Measurements from ENCODE around the gene OAF.
A peak's percentile ranks its signal among the peaks of the same experiment; 100 is the strongest.
"Not testable (repeated sequence)": the region's sequence is repeated elsewhere in the genome, so short reads cannot be mapped to it uniquely, and the experiment has no call there.

The OAF gene

DNA sequence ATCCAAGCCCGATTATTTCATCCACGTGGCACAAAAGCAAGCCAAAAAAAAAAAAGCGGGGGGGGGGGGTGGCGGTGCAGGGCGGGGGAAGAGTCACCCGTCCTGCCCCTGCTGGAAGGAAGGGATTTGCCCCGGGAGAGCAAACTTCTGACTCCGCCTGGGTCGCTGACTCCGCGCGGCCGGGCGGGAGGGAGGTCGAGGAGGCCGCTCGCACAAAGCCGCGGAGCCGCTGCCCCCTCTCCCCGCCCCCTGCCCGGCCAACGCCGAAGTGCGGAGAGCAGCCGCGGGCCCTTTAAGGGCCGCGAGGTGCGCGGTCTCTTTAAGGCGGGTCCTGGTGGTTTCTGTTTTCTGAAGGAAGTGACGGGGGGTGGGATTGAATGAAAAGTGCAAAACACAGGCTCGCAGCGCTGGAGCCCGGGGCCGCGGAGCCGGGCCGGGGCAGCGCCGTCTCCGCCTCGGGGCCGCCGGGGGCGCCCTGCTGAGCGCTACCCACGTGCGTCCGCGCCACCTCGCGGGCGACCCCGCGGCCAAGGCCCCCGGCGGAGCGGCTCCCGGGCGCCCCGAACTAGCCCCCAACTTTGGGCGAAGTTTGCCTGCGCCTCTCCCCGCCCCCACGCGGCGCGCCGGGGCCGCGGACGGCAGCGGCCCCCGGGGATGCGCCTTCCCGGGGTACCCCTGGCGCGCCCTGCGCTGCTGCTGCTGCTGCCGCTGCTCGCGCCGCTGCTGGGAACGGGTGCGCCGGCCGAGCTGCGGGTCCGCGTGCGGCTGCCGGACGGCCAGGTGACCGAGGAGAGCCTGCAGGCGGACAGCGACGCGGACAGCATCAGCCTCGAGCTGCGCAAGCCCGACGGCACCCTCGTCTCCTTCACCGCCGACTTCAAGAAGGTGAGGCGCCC lies at the start of gene OAF:
OAF (plus strand) TSS at position 407 of the 896 bp plus-strand sequence; CDS start at position 655, 248 bp downstream.
- no peak for FAIRE-seq

DNA sequence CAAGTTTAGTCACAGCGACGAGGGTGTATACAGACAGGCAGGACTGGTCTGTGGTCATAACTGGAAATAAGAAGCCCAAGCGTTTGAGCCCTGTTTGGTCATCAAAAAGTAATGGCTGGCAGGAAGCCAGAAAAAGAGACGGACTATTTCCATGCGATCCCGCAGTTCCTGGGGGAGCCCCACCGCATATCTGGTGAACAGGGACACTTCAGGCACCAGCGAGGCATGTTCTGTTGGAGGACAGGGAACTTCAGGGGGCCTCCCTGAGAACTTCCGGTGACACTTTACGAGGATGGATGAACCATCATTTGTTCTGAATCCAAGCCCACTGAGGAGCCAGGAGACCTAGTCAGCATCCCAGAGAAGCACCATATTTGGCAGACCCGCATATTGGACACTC lies 43.2 kb upstream of the OAF start:
- FAIRE-seq, result no peak

DNA sequence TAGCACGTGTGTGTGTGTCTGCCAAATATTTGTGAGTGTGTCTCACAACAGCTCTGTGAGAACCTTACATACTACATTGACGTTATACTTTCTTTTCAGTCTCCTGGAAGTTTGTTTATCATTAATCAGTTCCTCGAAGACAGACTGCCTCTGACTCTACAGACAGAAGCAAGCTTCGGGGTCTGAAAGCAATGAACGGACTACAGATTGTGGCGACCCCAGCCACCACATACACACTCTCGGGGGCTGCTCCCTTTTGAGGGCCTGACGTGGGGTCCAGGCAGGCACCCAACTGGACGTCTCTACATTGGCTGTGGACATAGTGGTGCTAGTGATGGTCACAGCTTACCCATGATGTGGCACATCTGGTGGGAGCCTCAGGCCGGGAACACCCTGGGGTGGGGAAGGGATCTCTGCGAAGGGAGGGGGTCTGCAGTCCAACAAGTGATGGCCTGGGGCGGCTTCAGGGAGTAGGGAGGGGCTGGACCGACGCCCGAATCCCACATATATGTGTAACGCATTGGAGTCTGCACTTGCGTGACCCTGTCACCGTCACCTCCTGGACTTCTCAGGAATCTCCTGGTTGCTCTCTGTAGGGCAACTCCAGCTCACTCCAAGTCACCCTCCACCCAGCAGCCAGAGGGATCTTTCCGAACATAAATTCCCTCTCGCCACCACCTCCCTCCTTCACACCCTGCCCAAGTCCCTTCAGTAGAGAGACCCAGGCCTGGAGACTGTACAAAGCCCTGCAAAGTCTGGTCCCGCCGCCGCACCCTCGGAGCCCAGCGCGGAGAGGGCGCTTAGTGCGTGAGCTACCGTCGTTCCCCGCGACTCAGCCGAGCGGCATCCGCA lies 42.5 kb upstream of the OAF start:
- no peak for FAIRE-seq

DNA sequence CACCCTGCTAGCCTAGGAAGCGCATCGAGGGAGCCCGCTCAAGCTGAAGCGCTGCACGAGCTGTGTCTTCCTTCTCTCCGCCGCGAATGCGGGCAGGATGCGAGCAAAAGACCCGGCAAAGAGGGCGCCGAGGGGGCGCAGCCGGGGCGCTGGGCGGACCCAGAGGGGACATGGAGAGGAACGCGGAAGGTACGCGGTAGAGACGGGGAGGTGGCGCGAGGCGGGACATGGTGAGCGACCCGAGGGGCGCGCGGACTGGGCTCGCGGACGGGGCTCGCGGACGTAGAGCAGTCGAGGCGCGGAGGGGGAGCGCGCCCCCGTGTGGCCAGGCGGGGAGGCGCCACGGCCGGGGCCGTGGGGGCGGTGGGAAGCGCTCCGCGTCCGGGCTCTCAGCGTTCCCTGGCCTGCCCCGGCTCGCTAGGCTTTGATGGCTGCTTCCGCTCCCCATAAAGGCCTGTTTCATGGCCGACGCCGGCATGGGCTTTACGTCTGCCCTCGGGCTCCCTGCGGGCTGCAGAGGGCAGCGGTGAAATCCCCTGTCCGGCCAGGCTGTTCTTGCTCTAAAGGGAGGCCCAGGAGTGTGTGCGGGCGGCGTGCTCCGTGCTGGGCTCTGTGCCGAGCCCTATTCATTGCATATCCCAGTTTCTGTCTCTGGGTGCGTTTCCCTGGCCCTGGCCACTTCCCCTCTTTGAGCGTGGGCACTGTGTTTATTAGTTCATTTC lies 41.7 kb upstream of the OAF start:
- no peak for FAIRE-seq

DNA sequence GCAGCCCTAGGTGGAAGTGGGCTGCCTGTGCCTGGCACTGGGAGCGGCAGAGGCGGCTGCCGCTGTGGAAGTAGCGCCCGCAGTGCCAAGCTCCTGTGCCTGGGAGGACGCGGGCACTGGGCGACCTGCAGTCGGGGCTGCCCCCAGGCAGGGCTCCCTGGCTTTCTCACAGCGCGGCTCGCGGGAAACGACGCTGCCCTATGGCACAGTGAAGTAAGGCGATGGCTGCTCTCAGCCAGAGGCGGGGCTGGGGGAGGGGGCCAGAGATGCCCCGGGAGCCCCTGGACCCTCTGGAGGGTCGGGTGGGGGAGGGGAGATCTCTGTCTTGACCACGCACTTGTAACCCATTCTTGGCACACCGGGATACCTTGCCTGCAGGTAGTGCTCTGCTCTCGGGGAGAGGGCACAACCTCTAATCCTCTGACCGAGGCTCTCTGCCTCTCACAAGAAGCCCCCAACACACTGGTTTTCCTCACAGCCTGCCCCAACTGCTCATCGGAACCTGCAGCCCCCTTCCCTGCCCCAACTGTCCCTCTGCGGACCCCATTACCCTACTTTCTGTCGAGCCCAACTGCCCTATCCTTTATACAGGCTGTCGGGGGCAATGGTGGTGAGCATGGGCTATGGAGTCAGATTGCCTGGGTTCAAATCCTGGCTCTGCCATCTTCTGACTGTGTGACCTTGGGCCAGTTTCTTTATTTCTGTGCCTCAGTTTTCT lies 40.7 kb upstream of the OAF start:
- no peak for FAIRE-seq

DNA sequence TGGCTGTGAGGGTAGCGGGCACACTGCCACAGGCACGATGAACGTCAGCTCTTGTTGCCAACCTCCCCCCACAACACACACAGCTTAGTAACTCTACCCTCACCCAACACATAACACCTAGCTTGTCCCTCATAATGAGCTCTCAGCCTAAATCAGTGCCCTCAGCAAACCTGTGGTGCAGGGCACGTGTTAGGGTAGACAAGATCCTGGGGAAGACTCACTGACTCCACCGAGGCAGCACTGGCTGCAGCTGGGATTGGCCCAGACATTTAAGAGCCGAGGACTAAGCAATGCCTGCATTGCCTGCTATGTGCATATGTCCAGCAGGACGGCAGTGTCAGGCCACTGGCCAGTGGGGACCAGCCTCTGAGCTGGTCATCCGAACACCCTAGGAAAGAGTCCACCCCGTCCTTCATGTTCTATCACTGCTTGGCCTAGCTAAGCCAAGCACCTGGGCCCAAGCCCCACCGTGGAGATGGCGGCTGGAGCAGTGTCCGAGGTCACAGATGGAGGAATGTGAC lies 40.0 kb upstream of the OAF start:
- no peak for FAIRE-seq

DNA sequence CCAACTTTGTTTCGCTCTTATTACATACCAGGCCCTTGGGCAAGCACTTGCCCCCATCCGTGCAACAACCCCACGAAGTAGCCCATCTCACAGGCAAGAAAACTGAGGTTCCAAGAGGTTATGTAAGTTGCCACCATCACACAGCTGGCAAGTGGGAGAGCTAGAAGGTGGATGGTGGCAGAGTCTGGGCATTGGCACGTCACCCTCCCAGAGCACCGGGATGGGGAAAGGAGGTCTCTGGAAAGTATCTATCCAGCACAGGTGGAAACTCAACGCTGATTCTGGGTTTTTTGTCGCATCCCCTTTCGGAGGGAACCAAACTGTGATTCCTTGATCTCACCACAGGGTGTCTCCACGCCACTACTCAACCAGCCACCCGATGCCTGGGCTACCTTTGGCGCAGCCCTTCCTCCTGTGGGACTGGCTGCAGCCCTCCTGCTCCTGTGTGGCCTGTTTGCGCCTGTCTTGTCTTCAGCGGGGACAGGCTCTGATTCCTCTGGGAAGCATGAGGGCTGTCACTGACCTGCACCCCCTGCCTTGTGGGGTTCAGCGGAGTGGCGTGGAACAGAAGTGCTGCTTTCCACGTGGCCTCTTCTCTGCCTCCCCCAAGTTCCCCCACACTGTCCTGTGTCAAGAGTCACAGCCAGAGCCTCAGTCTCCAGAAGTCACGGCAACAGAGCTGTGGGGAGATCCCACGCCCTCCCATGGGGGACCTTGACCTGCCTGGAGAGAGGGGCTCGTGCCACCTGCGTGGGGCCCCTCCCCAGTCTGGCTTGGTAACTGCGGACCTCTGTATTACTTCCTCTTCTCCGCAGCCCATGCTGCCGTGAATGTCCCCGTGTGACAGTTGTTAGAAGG lies 38.5 kb upstream of the OAF start:
- FAIRE-seq, result peak; percentile 57

DNA sequence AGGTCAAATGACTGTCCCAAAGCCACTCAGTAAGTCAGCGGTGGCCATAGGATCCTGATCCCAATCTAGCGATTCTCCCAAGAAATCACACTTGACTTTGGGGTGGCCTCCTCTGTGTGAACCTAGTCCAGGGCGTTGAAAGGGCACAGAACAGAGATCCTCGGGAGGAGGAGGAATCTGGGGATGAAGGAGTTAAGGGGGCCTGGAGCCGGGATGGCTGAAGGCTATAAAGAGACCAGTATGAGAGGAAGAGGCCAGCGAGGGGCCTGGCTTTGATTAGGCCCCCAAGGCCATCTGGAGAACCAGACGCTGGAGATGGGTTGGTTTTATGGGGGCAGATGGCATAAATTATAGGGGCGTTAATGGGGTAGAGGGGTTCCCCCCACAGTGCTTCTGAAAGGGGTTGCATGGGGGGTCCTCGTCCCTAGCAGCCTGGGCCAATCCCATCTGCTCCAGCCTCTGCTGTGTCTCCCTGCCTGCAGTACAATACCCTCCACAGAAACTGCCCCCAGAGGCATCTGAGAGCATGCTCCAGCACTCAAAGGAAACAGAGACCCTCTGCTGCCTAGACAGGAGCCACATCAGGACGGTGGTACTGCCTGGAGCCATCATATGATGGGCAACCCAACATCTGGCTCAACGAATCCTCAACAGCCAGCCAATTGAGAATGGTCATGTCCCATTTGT lies 37.7 kb upstream of the OAF start:
- FAIRE-seq, result no peak

DNA sequence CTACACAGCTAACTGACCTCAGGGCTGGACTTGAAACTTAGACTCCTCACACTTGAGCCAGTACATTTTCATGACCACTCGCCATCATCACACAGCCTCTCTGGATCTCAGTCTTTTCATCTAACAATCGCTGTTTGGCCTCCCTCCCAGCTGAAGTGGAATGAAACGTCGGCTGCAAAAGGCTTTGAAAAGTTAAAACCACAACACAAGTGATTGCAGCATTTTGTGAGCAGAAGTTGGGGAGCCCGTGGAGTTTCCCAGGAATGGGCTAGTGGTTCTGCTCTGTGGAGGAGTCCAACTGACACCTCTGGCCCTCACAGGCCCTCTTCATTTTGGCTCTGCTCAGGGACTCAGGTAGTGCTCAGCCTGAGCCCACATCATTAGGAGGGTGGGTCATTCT lies 37.0 kb upstream of the OAF start:
- no peak for FAIRE-seq

DNA sequence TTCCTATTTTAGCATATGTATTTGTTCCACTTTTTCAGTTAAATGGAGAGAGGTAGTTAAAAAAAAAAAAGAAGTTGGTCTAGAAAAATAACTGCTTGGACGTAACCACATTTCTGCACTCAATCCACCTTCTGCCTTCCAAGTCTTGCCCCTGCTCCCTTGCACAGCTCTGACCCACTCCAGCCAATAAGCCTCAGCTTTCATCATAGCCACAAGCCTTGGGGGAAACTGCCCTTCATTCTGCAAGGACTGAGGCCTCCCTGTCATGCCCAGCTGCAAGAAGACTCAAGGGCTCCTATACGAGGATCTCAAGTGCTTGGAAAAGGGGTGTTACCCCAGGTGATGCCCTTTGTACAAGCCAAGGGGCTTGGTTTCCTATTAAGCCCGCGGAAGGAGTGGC lies 36.0 kb upstream of the OAF start:
- FAIRE-seq, result no peak

DNA sequence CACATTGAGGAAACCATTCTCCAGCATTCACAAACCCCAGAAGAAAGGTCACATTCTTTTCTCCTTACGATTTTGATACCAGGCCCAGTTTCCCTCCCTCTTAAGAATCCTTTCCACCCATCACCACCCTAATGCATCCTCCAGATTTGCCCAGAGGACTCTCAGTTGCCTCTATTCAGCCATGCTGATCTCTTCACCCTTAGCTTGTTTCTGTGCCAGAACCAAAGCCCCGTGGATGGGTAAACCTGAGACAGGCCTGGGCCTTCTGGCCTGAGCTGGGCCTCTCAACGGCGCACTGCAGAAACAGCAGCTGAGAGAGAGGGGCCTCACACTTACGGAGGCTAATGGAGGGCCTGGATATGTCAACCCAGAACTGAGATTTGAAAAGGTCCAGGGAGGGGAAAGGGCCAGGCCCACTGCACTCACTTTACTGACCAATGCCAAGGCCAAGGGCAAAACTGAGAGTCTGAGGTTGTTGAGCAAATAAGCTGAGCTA lies 32.2 kb upstream of the OAF start:
- FAIRE-seq, result no peak

DNA sequence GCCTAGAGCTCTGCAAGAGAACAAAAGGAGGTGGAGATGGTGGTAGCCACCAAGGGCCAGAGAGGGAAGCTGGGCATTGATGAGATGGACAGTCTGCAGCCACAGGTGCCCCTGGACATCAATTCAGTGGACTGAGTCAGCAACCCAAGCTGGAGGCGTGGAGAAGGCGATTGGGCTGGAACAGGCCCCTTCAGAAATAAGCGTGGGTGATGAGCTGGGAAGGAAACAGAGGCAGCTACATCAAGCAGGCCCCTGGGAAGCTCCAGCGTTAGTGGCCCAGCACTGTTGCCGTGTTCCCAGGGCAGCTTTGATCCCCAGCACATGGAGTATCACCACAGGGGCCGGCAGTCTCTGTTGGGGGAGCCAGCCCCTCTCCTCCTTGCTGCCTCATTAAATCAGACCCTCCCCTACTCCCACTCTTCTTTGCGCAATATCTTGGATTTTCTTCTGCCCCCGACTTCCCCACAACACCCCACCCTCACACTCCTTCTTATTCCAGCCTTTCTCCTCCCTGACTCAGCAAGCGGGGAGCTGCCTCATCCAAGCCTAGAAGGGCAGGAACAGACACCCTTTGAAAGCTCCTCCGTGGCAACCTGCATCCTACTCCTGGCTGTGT lies 31.7 kb upstream of the OAF start:
- no peak for FAIRE-seq

DNA sequence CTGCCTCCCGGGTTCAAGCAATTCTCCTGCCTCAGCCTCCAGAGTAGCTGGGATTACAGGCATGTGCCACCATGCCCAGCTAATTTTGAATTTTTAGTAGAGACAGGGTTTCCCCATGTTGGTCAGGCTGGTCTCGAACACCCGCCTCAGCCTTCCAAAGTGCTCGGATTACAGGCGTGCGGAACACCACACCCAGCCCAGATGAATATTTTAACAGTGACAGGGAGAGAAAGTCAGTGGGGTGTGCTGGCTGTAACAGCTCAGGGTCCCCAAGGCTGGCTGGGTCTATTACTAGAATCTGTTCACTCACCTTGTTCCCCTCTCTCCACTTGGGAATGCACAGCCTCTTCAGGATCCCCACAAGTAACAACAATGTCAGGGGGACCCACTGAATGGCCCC lies 30.8 kb upstream of the OAF start:
- not testable (repeated sequence) for FAIRE-seq

DNA sequence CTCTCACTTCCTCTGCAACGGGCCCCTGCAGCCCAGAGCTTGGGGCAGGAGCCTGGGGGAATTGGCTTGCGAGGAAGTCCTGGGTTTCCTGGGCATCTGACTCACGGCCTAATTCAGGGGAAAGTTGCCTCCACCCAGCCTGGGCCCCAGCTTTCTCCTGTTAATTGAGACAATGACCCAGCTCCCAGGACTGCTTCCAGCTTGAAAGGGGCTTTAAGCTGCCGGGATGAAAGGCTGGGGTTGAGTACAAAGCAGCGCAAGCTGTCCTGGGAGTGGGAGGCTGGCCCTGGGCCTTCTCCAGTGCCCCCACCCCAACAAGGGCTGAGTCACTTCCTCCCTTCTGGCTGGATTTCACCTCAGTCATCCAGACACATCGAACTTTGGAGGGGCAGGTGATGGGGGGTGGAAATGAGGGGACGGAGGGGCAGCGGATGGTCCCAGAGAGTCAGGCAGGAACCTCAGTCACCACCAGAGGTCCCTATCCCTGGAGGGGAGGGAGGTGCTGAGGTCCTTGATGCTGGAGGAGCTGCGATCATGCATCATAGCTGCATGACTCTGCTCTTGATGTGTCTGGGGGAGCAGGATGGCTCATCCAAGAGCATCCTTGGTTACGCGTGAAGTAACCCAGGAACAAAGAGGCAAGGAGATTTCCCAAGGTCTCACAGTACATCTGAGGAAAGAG lies 30.1 kb upstream of the OAF start:
- no peak for FAIRE-seq

DNA sequence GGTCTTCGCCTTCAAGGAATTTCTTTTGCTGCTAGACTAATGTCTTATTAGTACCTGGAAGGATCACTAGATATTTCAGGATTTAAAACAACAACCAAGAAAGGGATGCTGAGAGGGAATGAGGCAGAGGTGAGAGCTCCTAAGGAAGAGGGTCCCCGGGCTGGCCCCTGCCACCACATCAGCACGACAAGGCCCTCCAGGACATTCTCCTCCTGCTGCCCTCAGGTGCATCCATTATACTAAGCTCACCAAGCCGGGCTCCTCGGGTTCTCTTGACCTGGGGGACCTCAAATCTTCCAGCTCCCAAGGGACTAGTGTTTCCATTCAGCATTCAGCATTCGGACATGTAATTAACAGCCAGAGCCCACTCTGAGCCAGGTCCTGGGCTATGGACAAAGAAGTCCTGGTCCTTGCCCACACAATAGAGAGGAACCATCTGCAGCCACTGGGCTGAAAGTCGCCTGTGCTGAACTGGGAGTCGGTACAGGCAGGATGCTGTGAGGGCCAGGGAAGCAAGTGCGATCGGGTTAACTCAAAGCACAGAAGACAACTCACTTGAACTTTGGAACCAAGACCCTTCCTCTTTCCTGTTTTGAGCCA lies 29.4 kb upstream of the OAF start:
- no peak for FAIRE-seq

DNA sequence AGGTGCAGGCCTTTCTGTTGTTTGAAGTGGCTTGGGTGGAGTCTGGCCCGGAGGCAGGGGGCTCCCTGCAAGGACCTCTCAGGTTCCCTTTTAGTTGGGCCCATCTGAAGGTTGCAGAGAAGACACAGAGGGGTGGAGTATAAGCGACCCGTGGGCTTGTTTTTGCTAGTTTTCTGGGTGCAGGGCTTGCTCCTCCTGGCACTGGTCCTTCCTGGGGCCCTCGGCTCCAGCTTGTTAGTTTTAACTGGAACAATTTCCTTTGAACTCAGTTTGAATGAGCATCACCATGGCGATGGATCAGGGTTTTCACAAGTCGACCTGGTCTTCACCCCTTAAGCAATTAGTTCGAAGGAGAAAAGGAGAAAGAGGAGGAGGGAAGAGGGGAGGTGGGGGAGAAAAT lies 28.5 kb upstream of the OAF start:
- no peak for FAIRE-seq

DNA sequence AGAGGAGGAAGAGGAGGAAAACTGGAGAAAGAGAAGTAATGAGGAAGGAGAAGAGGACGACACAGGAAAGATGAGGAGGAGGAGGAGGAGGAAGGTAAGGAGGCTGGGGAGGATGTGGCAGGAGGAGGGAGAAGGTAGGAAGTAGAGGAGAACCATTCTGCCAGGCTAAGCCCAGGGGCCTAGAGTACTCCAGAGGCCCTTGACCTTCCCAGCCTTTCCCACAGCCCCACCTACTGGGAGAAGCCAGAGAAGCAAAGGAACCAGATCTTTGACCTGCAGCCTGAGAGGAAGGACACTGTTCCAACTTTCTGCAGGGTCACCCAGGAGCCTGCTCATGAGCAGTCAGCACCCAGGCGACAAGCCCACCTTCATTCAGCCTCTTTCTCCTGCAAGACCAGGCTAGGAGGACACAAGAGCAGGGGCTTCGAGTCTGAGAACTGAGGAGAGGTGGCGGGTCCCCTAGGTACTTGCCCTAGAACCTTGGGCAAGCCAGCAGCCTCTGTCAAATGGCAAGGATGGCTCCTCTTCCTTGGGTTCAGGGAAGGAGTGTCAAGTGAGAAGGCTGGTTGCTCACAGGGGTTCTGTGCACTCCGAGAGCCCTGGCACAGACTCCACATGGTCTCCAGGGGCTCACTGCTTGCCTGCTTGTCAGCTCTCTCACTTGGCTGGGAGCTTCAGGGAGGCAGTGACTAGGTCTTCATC lies 27.9 kb upstream of the OAF start:
- FAIRE-seq, result no peak

DNA sequence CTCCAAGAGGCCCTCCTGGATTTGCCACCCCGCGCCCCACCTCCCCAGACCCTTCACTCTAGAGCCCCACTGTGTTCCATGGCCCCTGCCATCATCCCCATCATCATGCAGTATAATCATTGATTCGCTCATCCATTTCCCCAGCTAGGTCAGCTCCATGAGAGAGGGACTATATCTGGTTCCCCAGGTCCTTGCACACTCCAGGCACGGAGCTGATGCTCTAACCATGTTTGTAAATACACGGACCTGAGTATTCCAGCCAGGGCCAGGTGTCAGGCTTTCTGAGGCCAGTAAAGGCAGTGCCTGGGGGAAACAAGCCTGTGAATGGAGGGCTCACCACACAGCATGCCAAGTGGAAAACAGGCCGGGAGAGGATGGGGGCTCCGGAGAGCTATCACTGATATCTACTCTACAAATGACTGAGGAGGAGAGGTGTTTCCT lies 27.1 kb upstream of the OAF start:
- FAIRE-seq, result no peak
